ENCODE measurements around the gene ZFAND3.

Gene ZFAND3

DNA sequence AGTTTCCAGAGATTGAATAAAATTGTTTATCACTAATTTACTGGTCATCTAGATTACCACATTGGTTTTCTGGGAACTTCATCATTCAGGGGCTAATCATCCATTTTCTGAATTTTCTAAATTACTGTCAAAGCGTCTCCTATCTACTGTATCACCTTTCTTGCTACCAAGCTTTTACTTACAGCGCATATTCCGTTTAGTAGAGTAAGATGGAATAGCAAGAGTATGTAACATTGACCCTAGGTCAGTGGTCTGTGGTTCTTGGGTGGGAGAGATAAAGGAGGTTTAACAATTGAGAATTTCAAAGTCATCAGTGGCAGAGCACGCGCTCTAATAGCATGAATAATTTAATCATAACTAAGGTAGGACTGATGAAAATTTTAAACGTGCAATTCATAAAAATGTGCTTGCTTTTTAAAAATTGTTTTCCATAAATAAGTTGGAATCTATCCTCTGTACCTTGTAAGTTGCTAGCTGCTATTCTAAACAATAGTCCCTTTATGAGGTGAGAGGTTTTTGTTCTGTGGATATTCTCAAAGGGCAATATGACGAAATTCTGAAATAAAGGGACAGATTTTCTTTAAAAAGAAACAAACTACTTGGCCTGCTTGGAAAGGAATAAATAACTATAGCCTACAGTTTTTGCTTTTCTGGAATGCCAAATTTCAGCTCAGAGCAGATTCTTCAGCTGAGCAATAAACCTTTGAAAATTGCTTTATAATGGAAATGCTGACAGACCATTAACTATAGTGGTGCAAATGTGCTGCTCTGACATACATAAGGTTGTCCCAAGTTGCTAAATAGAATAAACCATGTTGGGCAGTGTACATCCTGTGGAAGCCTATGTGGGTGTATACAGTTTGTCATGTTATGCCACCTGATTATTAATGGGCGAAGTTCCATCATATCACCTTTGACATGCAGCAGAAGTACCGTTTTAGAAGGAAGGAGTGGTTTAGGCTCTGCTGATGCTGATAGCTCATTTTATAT is 84.1 kb downstream of the ZFAND3 start:
- H2AFZ ChIP-seq (ENCODE audit: low read length), result no peak overlapping the region
- H3K79me2 ChIP-seq (ENCODE audit: insufficient read depth, low read length), result no peaks in the 10 kb centered on the region
- no peak overlapping the region for H3K27ac ChIP-seq (ENCODE audit: low read depth, low read length, poor library complexity, severe bottlenecking)
- H3K9me2 ChIP-seq (ENCODE audit: low read depth, low read length), result no peaks in the 10 kb centered on the region
- H3K4me2 ChIP-seq (ENCODE audit: low read length), result no peak overlapping the region
- H4K20me1 ChIP-seq (ENCODE audit: insufficient read depth, low read length), result no peaks in the 10 kb centered on the region
- no peaks in the 10 kb centered on the region for H3K27me3 ChIP-seq (ENCODE audit: insufficient read depth, low read length)
- no peak overlapping the region for H3K4me3 ChIP-seq (ENCODE audit: low read depth, low read length, poor library complexity, severe bottlenecking)
- H3K36me3 ChIP-seq (ENCODE audit: insufficient read depth, low read length), result no peaks in the 10 kb centered on the region
- H3F3A ChIP-seq (ENCODE audit: insufficient read depth, low read length), result no peaks in the 10 kb centered on the region
- TF ChIP-seq EZH2 (IDR thresholded peaks at IDR 0.05; ENCODE audit: borderline replicate concordance, low read length), result no peak
- no peak overlapping the region for H3K9ac ChIP-seq (ENCODE audit: low read length)
- no peaks in the 10 kb centered on the region for H3K9me3 ChIP-seq (ENCODE audit: low read length)
- no peaks in the 10 kb centered on the region for H3K4me1 ChIP-seq (ENCODE audit: insufficient read depth, low read length, severe bottlenecking)

DNA sequence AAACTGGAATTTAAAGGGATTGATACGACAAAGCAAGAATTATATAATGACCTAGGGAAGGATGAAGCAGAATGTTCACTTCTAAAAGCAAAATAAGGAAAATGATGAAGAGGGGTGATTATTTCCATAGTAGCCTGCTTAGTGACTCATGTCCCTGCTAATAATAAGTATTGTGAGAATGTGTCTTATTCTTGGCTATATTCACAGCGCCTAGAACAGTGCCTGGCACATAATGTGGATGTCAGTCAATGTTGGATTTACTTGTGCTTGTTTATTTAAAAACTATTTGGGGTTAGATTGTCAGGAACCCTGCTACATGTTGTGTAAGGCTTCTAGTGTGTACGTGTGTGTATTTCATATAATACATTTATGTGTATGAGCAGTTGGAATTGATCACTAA is 85.1 kb downstream of the ZFAND3 start:
- Histone ChIP-seq H3K4me3 (ENCODE audit: low read depth, low read length, poor library complexity, severe bottlenecking) (no peak overlapping the region), H3K4me2 (ENCODE audit: low read length) (no peak overlapping the region), H3K9me3 (ENCODE audit: low read length) (no peaks in the 10 kb centered on the region), H4K20me1 (ENCODE audit: insufficient read depth, low read length) (no peaks in the 10 kb centered on the region), H3K9ac (ENCODE audit: low read length) (no peak overlapping the region), H3K36me3 (ENCODE audit: insufficient read depth, low read length) (no peaks in the 10 kb centered on the region), H2AFZ (ENCODE audit: low read length) (no peak overlapping the region), H3K4me1 (ENCODE audit: insufficient read depth, low read length, severe bottlenecking) (no peaks in the 10 kb centered on the region), H3K27ac (ENCODE audit: low read depth, low read length, poor library complexity, severe bottlenecking) (no peak overlapping the region), H3K79me2 (ENCODE audit: insufficient read depth, low read length) (no peaks in the 10 kb centered on the region), H3K9me2 (ENCODE audit: low read depth, low read length) (no peaks in the 10 kb centered on the region), H3F3A (ENCODE audit: insufficient read depth, low read length) (no peaks in the 10 kb centered on the region), H3K27me3 (ENCODE audit: insufficient read depth, low read length) (no peaks in the 10 kb centered on the region)
- TF ChIP-seq, protein P1, sequence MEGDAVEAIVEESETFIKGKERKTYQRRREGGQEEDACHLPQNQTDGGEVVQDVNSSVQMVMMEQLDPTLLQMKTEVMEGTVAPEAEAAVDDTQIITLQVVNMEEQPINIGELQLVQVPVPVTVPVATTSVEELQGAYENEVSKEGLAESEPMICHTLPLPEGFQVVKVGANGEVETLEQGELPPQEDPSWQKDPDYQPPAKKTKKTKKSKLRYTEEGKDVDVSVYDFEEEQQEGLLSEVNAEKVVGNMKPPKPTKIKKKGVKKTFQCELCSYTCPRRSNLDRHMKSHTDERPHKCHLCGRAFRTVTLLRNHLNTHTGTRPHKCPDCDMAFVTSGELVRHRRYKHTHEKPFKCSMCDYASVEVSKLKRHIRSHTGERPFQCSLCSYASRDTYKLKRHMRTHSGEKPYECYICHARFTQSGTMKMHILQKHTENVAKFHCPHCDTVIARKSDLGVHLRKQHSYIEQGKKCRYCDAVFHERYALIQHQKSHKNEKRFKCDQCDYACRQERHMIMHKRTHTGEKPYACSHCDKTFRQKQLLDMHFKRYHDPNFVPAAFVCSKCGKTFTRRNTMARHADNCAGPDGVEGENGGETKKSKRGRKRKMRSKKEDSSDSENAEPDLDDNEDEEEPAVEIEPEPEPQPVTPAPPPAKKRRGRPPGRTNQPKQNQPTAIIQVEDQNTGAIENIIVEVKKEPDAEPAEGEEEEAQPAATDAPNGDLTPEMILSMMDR (IDR thresholded peaks at IDR 0.05; ENCODE audit: low read length), result no peak

DNA sequence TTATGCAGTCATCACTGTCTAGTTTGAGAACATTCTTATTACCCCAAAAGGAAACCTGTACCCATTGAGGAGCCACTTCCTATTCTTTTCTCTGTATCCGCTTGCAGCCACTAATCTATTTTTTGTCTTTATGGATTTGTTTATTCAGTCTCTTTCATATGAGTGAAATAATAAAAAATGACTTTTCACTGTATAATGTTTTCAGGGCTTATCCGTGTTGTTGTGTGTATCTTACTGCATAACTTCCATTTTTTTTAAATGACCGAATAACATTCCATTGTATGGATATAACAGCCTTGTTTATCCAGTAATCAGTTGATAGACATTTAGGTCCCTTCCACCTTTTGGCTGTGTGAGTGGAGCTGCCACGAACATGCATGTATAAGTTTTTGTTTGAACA is 86.6 kb downstream of the ZFAND3 start:
- Histone ChIP-seq H3K9me3 (ENCODE audit: low read length) (no peaks in the 10 kb centered on the region), H3K27ac (ENCODE audit: low read depth, low read length, poor library complexity, severe bottlenecking) (no peak overlapping the region), H4K20me1 (ENCODE audit: insufficient read depth, low read length) (no peaks in the 10 kb centered on the region)

More for the DNA sequence above, 86.6 kb downstream of the ZFAND3 start:
- TF ChIP-seq, protein P1 (IDR thresholded peaks at IDR 0.05; ENCODE audit: low read length), result no peak
- no peak for TF ChIP-seq EZH2 (IDR thresholded peaks at IDR 0.05; ENCODE audit: borderline replicate concordance, low read length)
- no peaks in the 10 kb centered on the region for H3F3A ChIP-seq (ENCODE audit: insufficient read depth, low read length)
- no peak overlapping the region for H3K4me3 ChIP-seq (ENCODE audit: low read depth, low read length, poor library complexity, severe bottlenecking)
- H3K79me2 ChIP-seq (ENCODE audit: insufficient read depth, low read length), result no peaks in the 10 kb centered on the region
- no peak overlapping the region for H3K9ac ChIP-seq (ENCODE audit: low read length)
- no peak overlapping the region for H3K4me2 ChIP-seq (ENCODE audit: low read length)
- no peaks in the 10 kb centered on the region for H3K9me2 ChIP-seq (ENCODE audit: low read depth, low read length)
- H2AFZ ChIP-seq (ENCODE audit: low read length), result no peak overlapping the region
- no peaks in the 10 kb centered on the region for H3K36me3 ChIP-seq (ENCODE audit: insufficient read depth, low read length)
- H3K4me1 ChIP-seq (ENCODE audit: insufficient read depth, low read length, severe bottlenecking), result no peaks in the 10 kb centered on the region
- no peaks in the 10 kb centered on the region for H3K27me3 ChIP-seq (ENCODE audit: insufficient read depth, low read length)

Measured in OCI-LY1 (cell line).